ENCODE data around the gene PRG2.

GRCh38 chr11:57399972-57400578, 9.6 kb upstream of the PRG2 start:
- TF ChIP-seq REST (IDR thresholded peaks at IDR 0.05; ENCODE audit: insufficient read depth in 1 of 2, low read depth in 2 of 2, low read length in 2 of 2) (no peak), FOXP2 (optimal IDR thresholded peaks at IDR 0.05; ENCODE audit: borderline replicate concordance, extremely low read depth, extremely low read length, insufficient read depth) (no peak), POLR2AphosphoS5 (IDR thresholded peaks at IDR 0.05; ENCODE audit: low read depth, low read length) (no peak)
